ENCODE measurements around the gene GMPS.

- TF ChIP-seq, protein P1, sequence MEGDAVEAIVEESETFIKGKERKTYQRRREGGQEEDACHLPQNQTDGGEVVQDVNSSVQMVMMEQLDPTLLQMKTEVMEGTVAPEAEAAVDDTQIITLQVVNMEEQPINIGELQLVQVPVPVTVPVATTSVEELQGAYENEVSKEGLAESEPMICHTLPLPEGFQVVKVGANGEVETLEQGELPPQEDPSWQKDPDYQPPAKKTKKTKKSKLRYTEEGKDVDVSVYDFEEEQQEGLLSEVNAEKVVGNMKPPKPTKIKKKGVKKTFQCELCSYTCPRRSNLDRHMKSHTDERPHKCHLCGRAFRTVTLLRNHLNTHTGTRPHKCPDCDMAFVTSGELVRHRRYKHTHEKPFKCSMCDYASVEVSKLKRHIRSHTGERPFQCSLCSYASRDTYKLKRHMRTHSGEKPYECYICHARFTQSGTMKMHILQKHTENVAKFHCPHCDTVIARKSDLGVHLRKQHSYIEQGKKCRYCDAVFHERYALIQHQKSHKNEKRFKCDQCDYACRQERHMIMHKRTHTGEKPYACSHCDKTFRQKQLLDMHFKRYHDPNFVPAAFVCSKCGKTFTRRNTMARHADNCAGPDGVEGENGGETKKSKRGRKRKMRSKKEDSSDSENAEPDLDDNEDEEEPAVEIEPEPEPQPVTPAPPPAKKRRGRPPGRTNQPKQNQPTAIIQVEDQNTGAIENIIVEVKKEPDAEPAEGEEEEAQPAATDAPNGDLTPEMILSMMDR (IDR thresholded peaks at IDR 0.05), result no peak
- TF ChIP-seq POLR2AphosphoS5 (IDR thresholded peaks at IDR 0.05), result no peak
Measured at GRCh38 chr3:155970398-155970797, 99.9 kb downstream of the GMPS start.

All from gastroesophageal sphincter (tissue), 3 donors.